Measurements from ENCODE around the gene LAMA4. TPM values are rescaled to one million over a fixed set of nuclear protein-coding genes. Genes with fewer than 3 reads are reported as not detected.
A peak's percentile ranks its signal among the peaks of the same experiment; 100 is the strongest.

LAMA4 gene
- total and polyA plus RNA-seq, 2 of the 13 experiments (the other 11 are each of a cell fraction or from before 2014, with no cell fraction given), result not detected

DNA sequence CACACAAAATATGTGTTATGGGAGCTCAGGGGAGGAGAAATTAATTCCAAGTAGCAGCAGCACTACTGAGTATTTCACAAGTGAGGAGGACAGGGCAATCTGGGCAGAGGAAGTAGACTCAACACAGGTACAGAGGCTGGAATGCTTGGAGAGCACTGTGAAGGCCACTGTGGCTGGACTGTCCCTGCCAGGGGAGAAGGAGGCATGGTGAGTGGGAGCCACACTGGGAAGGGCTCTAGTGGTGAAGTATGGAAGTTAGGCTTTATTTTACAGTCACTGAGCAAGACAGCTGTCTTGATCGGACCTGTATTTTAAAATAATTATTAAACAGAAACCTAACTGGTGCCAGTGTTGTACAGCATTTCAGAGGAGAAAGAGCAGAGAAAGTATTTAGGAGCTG, 138.1 kb downstream of the LAMA4 start:
- Histone ChIP-seq H3K9ac (ENCODE audit: insufficient read depth, low read depth, low read length) (no peak overlapping the region), H3K79me2 (ENCODE audit: insufficient read depth, low read length) (no peaks in the 10 kb centered on the region), H4K20me1 (ENCODE audit: insufficient read depth, low read length) (no peaks in the 10 kb centered on the region), H3K4me2 (ENCODE audit: low read depth, low read length) (no peak overlapping the region), H3K36me3 (replicated peaks in 1 of 2; ENCODE audit: control insufficient read depth in 1 of 2, insufficient read depth in 2 of 2, low read length in 2 of 2) (no peaks in the 10 kb centered on the region), H3K27me3 (ENCODE audit: control insufficient read depth in 1 of 2, insufficient read depth in 2 of 2, low read length in 2 of 2) (no peaks in the 10 kb centered on the region; a peak in 1 of 5 replicates), H3K27ac (ENCODE audit: extremely low read length, insufficient read depth, low read length) (no peak overlapping the region), H2AFZ (ENCODE audit: low read length) (no peak overlapping the region), H3K9me3 (ENCODE audit: low read length) (no peaks in the 10 kb centered on the region), H3K4me1 (ENCODE audit: insufficient read depth, low read length) (no peaks in the 10 kb centered on the region), H3K4me3 (replicated peaks in 1 of 3; ENCODE audit: insufficient read depth in 1 of 3, low read depth in 2 of 3, low read length in 3 of 3) (no peak overlapping the region)
- ChIA-PET CTCF (ENCODE audit: low intra/inter-chr PET ratio, low total read pairs) (no interaction called here), POLR2A (no interaction called here)
- in situ Hi-C loops (cut with HindIII; ENCODE audit: extremely low pct_ligation_motif_present, low pct_unique_long_range_greater_than_20kb) (no loop called here), intact Hi-C loops (cut with micrococcal nuclease; ENCODE audit: unreplicated experiment) (no loop called here)
- peak; percentile 32 for FAIRE-seq
- no peak for TF ChIP-seq ZNF773 (CRISPR knock-in tag; IDR thresholded peaks at IDR 0.05; ENCODE audit: borderline replicate concordance)
- no peak for TF ChIP-seq ZNF12 (CRISPR knock-in tag; IDR thresholded peaks at IDR 0.05)
- no peak for TF ChIP-seq ZNF703 (CRISPR knock-in tag; IDR thresholded peaks at IDR 0.05; ENCODE audit: borderline replicate concordance)
- TF ChIP-seq ZNF841 (CRISPR knock-in tag; IDR thresholded peaks at IDR 0.05; ENCODE audit: borderline replicate concordance), result no peak
- TF ChIP-seq, protein P1, sequence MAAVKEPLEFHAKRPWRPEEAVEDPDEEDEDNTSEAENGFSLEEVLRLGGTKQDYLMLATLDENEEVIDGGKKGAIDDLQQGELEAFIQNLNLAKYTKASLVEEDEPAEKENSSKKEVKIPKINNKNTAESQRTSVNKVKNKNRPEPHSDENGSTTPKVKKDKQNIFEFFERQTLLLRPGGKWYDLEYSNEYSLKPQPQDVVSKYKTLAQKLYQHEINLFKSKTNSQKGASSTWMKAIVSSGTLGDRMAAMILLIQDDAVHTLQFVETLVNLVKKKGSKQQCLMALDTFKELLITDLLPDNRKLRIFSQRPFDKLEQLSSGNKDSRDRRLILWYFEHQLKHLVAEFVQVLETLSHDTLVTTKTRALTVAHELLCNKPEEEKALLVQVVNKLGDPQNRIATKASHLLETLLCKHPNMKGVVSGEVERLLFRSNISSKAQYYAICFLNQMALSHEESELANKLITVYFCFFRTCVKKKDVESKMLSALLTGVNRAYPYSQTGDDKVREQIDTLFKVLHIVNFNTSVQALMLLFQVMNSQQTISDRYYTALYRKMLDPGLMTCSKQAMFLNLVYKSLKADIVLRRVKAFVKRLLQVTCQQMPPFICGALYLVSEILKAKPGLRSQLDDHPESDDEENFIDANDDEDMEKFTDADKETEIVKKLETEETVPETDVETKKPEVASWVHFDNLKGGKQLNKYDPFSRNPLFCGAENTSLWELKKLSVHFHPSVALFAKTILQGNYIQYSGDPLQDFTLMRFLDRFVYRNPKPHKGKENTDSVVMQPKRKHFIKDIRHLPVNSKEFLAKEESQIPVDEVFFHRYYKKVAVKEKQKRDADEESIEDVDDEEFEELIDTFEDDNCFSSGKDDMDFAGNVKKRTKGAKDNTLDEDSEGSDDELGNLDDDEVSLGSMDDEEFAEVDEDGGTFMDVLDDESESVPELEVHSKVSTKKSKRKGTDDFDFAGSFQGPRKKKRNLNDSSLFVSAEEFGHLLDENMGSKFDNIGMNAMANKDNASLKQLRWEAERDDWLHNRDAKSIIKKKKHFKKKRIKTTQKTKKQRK (IDR thresholded peaks at IDR 0.05; ENCODE audit: low read length), result no peak
- no peak for TF ChIP-seq JUNB (CRISPR knock-in tag; IDR thresholded peaks at IDR 0.05; ENCODE audit: borderline replicate concordance)
- no peak for TF ChIP-seq ZBTB21 (CRISPR knock-in tag; IDR thresholded peaks at IDR 0.05)
- TF ChIP-seq ZMYM2 (CRISPR knock-in tag; IDR thresholded peaks at IDR 0.05), result no peak
- TF ChIP-seq ZNF510 (CRISPR knock-in tag; IDR thresholded peaks at IDR 0.05; ENCODE audit: low read depth), result no peak
- no peak for TF ChIP-seq FOXJ3 (CRISPR knock-in tag; IDR thresholded peaks at IDR 0.05; ENCODE audit: borderline replicate concordance)
- no peak for TF ChIP-seq JARID2 (CRISPR knock-in tag; IDR thresholded peaks at IDR 0.05; ENCODE audit: insufficient replicate concordance)
- TF ChIP-seq HNRNPL (IDR thresholded peaks at IDR 0.05; ENCODE audit: low read depth, low read length), result no peak
- TF ChIP-seq, protein P2, sequence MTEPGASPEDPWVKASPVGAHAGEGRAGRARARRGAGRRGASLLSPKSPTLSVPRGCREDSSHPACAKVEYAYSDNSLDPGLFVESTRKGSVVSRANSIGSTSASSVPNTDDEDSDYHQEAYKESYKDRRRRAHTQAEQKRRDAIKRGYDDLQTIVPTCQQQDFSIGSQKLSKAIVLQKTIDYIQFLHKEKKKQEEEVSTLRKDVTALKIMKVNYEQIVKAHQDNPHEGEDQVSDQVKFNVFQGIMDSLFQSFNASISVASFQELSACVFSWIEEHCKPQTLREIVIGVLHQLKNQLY (CRISPR knock-in tag; IDR thresholded peaks at IDR 0.05), result no peak
- no peak for TF ChIP-seq KLF9 (CRISPR knock-in tag; IDR thresholded peaks at IDR 0.05; ENCODE audit: low read depth)
- no peak for TF ChIP-seq ZFP1 (CRISPR knock-in tag; IDR thresholded peaks at IDR 0.05)
- TF ChIP-seq ZBTB20 (CRISPR knock-in tag; IDR thresholded peaks at IDR 0.05; ENCODE audit: borderline replicate concordance, low read depth), result no peak
- ATAC-seq, result peak; percentile 100
- DNase-seq (ENCODE audit: low spot score), result peak; percentile 16
- no TSS peak for BruUV-seq (replicated peaks)
- WGBS (ENCODE audit: low lambda C conversion rate), result 75% methylated on average over 1 of the region's 1 CpG
